Measurements from ENCODE around the gene BTBD9. TPM values are rescaled to one million over a fixed set of nuclear protein-coding genes. Genes with fewer than 3 reads are reported as not detected.

Gene BTBD9
- total and polyA plus RNA-seq, 3 donors from 2014 or later = 11.4 to 32.8 (median 29.5) TPM

DNA sequence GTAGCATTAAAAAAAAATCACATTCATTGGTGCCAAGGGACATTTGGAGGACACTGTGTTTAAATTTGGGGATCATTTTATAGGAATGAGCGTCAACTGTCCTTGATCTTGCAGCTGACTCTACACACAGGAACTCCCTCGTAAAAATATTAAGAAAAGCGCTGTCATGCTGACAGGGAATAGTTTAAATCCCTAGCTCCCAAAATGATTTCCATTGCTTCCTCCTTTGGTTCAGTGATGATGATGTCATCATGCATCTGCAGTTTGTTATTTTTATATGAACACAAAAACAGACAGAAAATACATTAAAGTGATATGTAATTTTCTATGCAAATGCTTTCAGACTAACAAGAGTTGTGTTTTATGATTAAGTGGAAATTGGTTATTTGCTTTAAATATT, 275.6 kb downstream of the BTBD9 start:
- Histone ChIP-seq H3K9me3 (no peaks in the 10 kb centered on the region), H3K27me3 (no peaks in the 10 kb centered on the region), H3K4me3 (no peak overlapping the region), H3K27ac (no peak overlapping the region), H3K4me1 (no peaks in the 10 kb centered on the region), H3K36me3 (ENCODE audit: low read depth, missing control alignments) (no peaks in the 10 kb centered on the region)
- intact Hi-C loops (cut with DNase I; ENCODE audit: low total_unique reads) = no loop called here
- no peak for DNase-seq
- 81 to 84% methylated on average over 3 of the region's 3 CpGs for WGBS, 2 donors
- no peak for TF ChIP-seq POLR2A (IDR thresholded peaks at IDR 0.05)
- TF ChIP-seq, protein P1, sequence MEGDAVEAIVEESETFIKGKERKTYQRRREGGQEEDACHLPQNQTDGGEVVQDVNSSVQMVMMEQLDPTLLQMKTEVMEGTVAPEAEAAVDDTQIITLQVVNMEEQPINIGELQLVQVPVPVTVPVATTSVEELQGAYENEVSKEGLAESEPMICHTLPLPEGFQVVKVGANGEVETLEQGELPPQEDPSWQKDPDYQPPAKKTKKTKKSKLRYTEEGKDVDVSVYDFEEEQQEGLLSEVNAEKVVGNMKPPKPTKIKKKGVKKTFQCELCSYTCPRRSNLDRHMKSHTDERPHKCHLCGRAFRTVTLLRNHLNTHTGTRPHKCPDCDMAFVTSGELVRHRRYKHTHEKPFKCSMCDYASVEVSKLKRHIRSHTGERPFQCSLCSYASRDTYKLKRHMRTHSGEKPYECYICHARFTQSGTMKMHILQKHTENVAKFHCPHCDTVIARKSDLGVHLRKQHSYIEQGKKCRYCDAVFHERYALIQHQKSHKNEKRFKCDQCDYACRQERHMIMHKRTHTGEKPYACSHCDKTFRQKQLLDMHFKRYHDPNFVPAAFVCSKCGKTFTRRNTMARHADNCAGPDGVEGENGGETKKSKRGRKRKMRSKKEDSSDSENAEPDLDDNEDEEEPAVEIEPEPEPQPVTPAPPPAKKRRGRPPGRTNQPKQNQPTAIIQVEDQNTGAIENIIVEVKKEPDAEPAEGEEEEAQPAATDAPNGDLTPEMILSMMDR (IDR thresholded peaks at IDR 0.05) = no peak

DNA sequence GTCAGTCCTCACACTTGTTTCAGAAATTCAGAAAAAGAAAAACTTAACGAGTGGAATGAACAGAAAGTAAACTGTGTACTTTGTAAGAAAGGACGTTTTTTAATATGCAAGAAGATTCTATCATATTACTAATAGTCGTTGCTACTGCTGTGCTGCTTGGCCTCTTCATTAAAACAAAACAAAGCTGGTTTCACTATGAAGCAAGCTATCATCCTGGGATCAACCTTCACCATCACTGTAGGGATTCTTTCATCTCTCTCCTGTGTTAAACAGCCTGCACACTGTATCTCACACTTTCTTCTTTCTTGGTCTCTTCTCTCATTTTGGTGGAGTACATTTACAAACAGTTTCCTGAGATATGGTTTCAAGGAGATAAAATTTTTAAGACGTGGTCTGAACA, 284.2 kb downstream of the BTBD9 start:
- Histone ChIP-seq H3K36me3 (ENCODE audit: low read depth, missing control alignments) (no peaks in the 10 kb centered on the region), H3K4me3 (no peak overlapping the region), H3K27me3 (no peaks in the 10 kb centered on the region), H3K27ac (no peak overlapping the region), H3K9me3 (no peaks in the 10 kb centered on the region), H3K4me1 (peaks cover 13% of the 10 kb centered on the region)
- DNase-seq = no peak
- no peak for TF ChIP-seq POLR2A (IDR thresholded peaks at IDR 0.05)
- TF ChIP-seq, protein P1 (IDR thresholded peaks at IDR 0.05) = no peak
- 50 to 65% methylated on average over 4 of the region's 4 CpGs for WGBS, 2 donors
- intact Hi-C loops (cut with DNase I; ENCODE audit: low total_unique reads) = no loop called here

DNA sequence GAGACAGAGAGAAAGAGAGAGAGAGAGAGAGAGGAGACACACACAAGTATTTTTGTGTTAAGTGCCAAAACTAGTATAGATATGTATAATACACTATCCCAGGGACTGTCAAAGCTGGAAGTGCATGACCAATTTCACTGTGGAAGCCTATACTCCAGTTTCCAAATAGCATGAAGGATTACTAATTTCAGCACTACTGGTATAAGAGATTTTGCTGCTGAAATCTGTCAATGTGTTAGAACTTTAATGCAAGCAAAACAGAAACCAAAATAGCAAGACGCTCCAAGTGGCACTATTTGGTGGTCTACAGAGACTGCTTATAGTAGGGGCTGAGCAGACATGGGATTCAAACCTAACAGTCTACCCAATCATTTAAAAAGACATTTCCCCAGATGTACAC, 284.8 kb downstream of the BTBD9 start:
- no peak for TF ChIP-seq POLR2A (IDR thresholded peaks at IDR 0.05)
- TF ChIP-seq, protein P1 (IDR thresholded peaks at IDR 0.05) = no peak
- intact Hi-C loops (cut with DNase I; ENCODE audit: low total_unique reads) = no loop called here
- no peak overlapping the region for H3K4me3 ChIP-seq
- DNase-seq = no peak
- no peaks in the 10 kb centered on the region for H3K36me3 ChIP-seq (ENCODE audit: low read depth, missing control alignments)
- H3K9me3 ChIP-seq = no peaks in the 10 kb centered on the region
- peaks cover 14% of the 10 kb centered on the region for H3K4me1 ChIP-seq
- H3K27me3 ChIP-seq = no peaks in the 10 kb centered on the region
- H3K27ac ChIP-seq = no peak overlapping the region
- 56 to 59% methylated on average over 1 of the region's 1 CpG for WGBS, 2 donors

DNA sequence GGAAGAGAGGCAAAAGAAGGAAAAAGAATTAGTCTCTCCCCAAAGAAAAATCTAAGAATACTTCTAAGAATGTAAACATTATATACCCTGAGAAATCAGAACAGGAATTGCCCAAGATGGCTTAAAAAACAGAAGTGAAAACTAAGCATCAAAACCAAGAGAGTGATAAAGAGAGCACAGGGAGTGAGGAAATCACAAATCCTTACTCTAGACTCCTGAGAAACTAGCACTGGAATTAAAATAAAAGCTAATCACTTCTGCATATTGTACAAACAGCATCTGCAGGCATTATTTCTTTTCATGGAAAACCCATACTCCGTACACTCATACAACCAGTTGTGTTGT, 285.7 kb downstream of the BTBD9 start:
- 95% methylated on average over 1 of the region's 1 CpG for WGBS, 2 donors

More for the DNA sequence above, 285.7 kb downstream of the BTBD9 start:
- no peak overlapping the region for H3K27ac ChIP-seq
- no peaks in the 10 kb centered on the region for H3K27me3 ChIP-seq
- no peaks in the 10 kb centered on the region for H3K36me3 ChIP-seq (ENCODE audit: low read depth, missing control alignments)
- no peak for DNase-seq
- no peaks in the 10 kb centered on the region for H3K9me3 ChIP-seq
- TF ChIP-seq, protein P1 (IDR thresholded peaks at IDR 0.05) = no peak
- no peak for TF ChIP-seq POLR2A (IDR thresholded peaks at IDR 0.05)
- H3K4me1 ChIP-seq = peaks cover 14% of the 10 kb centered on the region
- intact Hi-C loops (cut with DNase I; ENCODE audit: low total_unique reads) = no loop called here
- H3K4me3 ChIP-seq = no peak overlapping the region
